Measurements from ENCODE around the gene INSM2. TPM values are rescaled to one million over a fixed set of nuclear protein-coding genes. Genes with fewer than 3 reads are reported as not detected.

Gene INSM2
- total and polyA plus RNA-seq, 2 donors (not counting 1 experiment from before 2014, with no cell fraction given), result not detected

- H3K9me3 ChIP-seq (ENCODE audit: control insufficient read depth, insufficient read depth, low read depth, low read length), result no peaks in the 10 kb centered on the region
- no peak for DNase-seq (ENCODE audit: low read depth in 2 of 2)
- H3K4me3 ChIP-seq (replicated peaks in 1 of 4; ENCODE audit: control extremely low read depth in 1 of 4, insufficient read depth in 1 of 4, low read depth in 3 of 4, low read length in 4 of 4), result peak overlapping the region in 2 of 4 experiments; percentile 3 to 9
- TF ChIP-seq CTCF (conservative IDR thresholded peaks at IDR 0.05 in 1 of 2, IDR thresholded peaks at IDR 0.05 in 1 of 2; ENCODE audit: low read depth in 1 of 2, low read length in 2 of 2) (no peak), EZH2 (IDR thresholded peaks at IDR 0.05; ENCODE audit: low read length, missing control alignments) (no peak)
- H3K79me2 ChIP-seq (ENCODE audit: control insufficient read depth, insufficient read depth, low read length), result no peaks in the 10 kb centered on the region
- no peaks in the 10 kb centered on the region for H4K20me1 ChIP-seq (ENCODE audit: control insufficient read depth, extremely low read depth, insufficient read depth, low read length)
- H2AFZ ChIP-seq (ENCODE audit: low read length), result no peak overlapping the region
- peak overlapping the region; percentile 71 for H3K4me2 ChIP-seq (ENCODE audit: extremely low read depth, insufficient read depth, low read length)
- no peaks in the 10 kb centered on the region for H3K36me3 ChIP-seq (ENCODE audit: control insufficient read depth, insufficient read depth, low read length)
- H3K9ac ChIP-seq (ENCODE audit: insufficient read depth, low read length), result no peak overlapping the region
- H3K27ac ChIP-seq (ENCODE audit: insufficient read depth, low read length), result no peak overlapping the region
- peaks cover 4% of the 10 kb centered on the region for H3K4me1 ChIP-seq (ENCODE audit: control insufficient read depth, extremely low read depth, insufficient read depth, low read length)
- H3K27me3 ChIP-seq (ENCODE audit: control insufficient read depth, insufficient read depth, low read length), result peaks cover 28% of the 10 kb centered on the region
Measured at GRCh38 chr14:35535483-35536112, 1.6 kb downstream of the INSM2 start.

GRCh38 chr14:35539969-35540368 is 6.0 kb downstream of the INSM2 start:
- Histone ChIP-seq H3K9ac (ENCODE audit: insufficient read depth, low read length) (no peak overlapping the region), H3K4me3 (replicated peaks in 1 of 4; ENCODE audit: control extremely low read depth in 1 of 4, insufficient read depth in 1 of 4, low read depth in 3 of 4, low read length in 4 of 4) (no peak overlapping the region), H2AFZ (ENCODE audit: low read length) (no peak overlapping the region)

GRCh38 chr14:35543006-35543405 is 9.0 kb downstream of the INSM2 start:
- no peaks in the 10 kb centered on the region for H3K9me3 ChIP-seq (ENCODE audit: control insufficient read depth, insufficient read depth, low read depth, low read length)
- no peaks in the 10 kb centered on the region for H3K79me2 ChIP-seq (ENCODE audit: control insufficient read depth, insufficient read depth, low read length)
- no peak overlapping the region for H3K9ac ChIP-seq (ENCODE audit: insufficient read depth, low read length)
- DNase-seq (ENCODE audit: low read depth in 2 of 2), result no peak
- H3K4me3 ChIP-seq (replicated peaks in 1 of 4; ENCODE audit: control extremely low read depth in 1 of 4, insufficient read depth in 1 of 4, low read depth in 3 of 4, low read length in 4 of 4), result no peak overlapping the region
- H2AFZ ChIP-seq (ENCODE audit: low read length), result no peak overlapping the region
- H3K4me2 ChIP-seq (ENCODE audit: extremely low read depth, insufficient read depth, low read length), result no peak overlapping the region
- TF ChIP-seq EZH2 (IDR thresholded peaks at IDR 0.05; ENCODE audit: low read length, missing control alignments) (no peak), CTCF (conservative IDR thresholded peaks at IDR 0.05 in 1 of 2, IDR thresholded peaks at IDR 0.05 in 1 of 2; ENCODE audit: low read depth in 1 of 2, low read length in 2 of 2) (no peak)
- no peaks in the 10 kb centered on the region for H3K27me3 ChIP-seq (ENCODE audit: control insufficient read depth, insufficient read depth, low read length)
- no peaks in the 10 kb centered on the region for H4K20me1 ChIP-seq (ENCODE audit: control insufficient read depth, extremely low read depth, insufficient read depth, low read length)
- H3K27ac ChIP-seq (ENCODE audit: insufficient read depth, low read length), result no peak overlapping the region
- no peaks in the 10 kb centered on the region for H3K4me1 ChIP-seq (ENCODE audit: control insufficient read depth, extremely low read depth, insufficient read depth, low read length)
- no peaks in the 10 kb centered on the region for H3K36me3 ChIP-seq (ENCODE audit: control insufficient read depth, insufficient read depth, low read length)

More at GRCh38 chr14:35539969-35540368, 6.0 kb downstream of the INSM2 start:
- no peaks in the 10 kb centered on the region for H3K36me3 ChIP-seq (ENCODE audit: control insufficient read depth, insufficient read depth, low read length)
- no peak overlapping the region for H3K27ac ChIP-seq (ENCODE audit: insufficient read depth, low read length)
- no peak for DNase-seq (ENCODE audit: low read depth in 2 of 2)
- H3K9me3 ChIP-seq (ENCODE audit: control insufficient read depth, insufficient read depth, low read depth, low read length), result no peaks in the 10 kb centered on the region
- no peak for TF ChIP-seq CTCF (conservative IDR thresholded peaks at IDR 0.05 in 1 of 2, IDR thresholded peaks at IDR 0.05 in 1 of 2; ENCODE audit: low read depth in 1 of 2, low read length in 2 of 2)
- no peak for TF ChIP-seq EZH2 (IDR thresholded peaks at IDR 0.05; ENCODE audit: low read length, missing control alignments)
- no peaks in the 10 kb centered on the region for H4K20me1 ChIP-seq (ENCODE audit: control insufficient read depth, extremely low read depth, insufficient read depth, low read length)
- H3K79me2 ChIP-seq (ENCODE audit: control insufficient read depth, insufficient read depth, low read length), result no peaks in the 10 kb centered on the region
- peaks cover 5% of the 10 kb centered on the region for H3K27me3 ChIP-seq (ENCODE audit: control insufficient read depth, insufficient read depth, low read length)
- H3K4me2 ChIP-seq (ENCODE audit: extremely low read depth, insufficient read depth, low read length), result no peak overlapping the region
- H3K4me1 ChIP-seq (ENCODE audit: control insufficient read depth, extremely low read depth, insufficient read depth, low read length), result peaks cover 1% of the 10 kb centered on the region
